ENCODE results near the gene OPCML. TPM values are rescaled to one million over a fixed set of nuclear protein-coding genes. Genes with fewer than 3 reads are reported as not detected.
A peak's percentile ranks its signal among the peaks of the same experiment; 100 is the strongest.

OPCML gene
- total RNA-seq, 1 donor from 2014 or later = 2.7 TPM

GRCh38 chr11:132948252-132948651 is 584.0 kb downstream of the OPCML start:
- Mint-ChIP-seq H3K36me3 (ENCODE audit: low read depth) (no peaks in the 10 kb centered on the region), H3K27me3 (ENCODE audit: low read depth) (peaks cover 3% of the 10 kb centered on the region), H3K9me3 (ENCODE audit: low read depth) (no peaks in the 10 kb centered on the region), H3K4me3 (ENCODE audit: unreplicated experiment) (no peak overlapping the region), H3K27ac (ENCODE audit: unreplicated experiment) (no peak overlapping the region), H3K4me1 (ENCODE audit: low read depth) (peaks cover 8% of the 10 kb centered on the region)
- DNase-seq (ENCODE audit: low spot score) = no peak
- no peak for TF ChIP-seq CTCF (IDR thresholded peaks at IDR 0.05)

- DNase-seq (ENCODE audit: low spot score) = no peak
- TF ChIP-seq CTCF (IDR thresholded peaks at IDR 0.05) = no peak
- Mint-ChIP-seq H3K36me3 (ENCODE audit: low read depth) (no peaks in the 10 kb centered on the region), H3K4me1 (ENCODE audit: low read depth) (peaks cover 14% of the 10 kb centered on the region), H3K27ac (ENCODE audit: unreplicated experiment) (no peak overlapping the region), H3K4me3 (ENCODE audit: unreplicated experiment) (peak overlapping the region; percentile 56), H3K27me3 (ENCODE audit: low read depth) (peaks cover 1% of the 10 kb centered on the region), H3K9me3 (ENCODE audit: low read depth) (no peaks in the 10 kb centered on the region)
These were observed 587.7 kb downstream of the OPCML start for GRCh38 chr11:132944569-132944944.

- H3K27ac Mint-ChIP-seq (ENCODE audit: unreplicated experiment) = no peak overlapping the region
- TF ChIP-seq CTCF (IDR thresholded peaks at IDR 0.05) = peak; percentile 37
- no peaks in the 10 kb centered on the region for H3K27me3 Mint-ChIP-seq (ENCODE audit: low read depth)
- no peaks in the 10 kb centered on the region for H3K36me3 Mint-ChIP-seq (ENCODE audit: low read depth)
- DNase-seq (ENCODE audit: low spot score) = no peak
- H3K4me3 Mint-ChIP-seq (ENCODE audit: unreplicated experiment) = peak overlapping the region; percentile 78
- no peaks in the 10 kb centered on the region for H3K9me3 Mint-ChIP-seq (ENCODE audit: low read depth)
- peaks cover 14% of the 10 kb centered on the region for H3K4me1 Mint-ChIP-seq (ENCODE audit: low read depth)
These were observed 588.4 kb downstream of the OPCML start for GRCh38 chr11:132943706-132944568.

GRCh38 chr11:132943357-132943705 is 589.0 kb downstream of the OPCML start:
- Mint-ChIP-seq H3K27ac (ENCODE audit: unreplicated experiment) (peak overlapping the region; percentile 68), H3K4me1 (ENCODE audit: low read depth) (peaks cover 14% of the 10 kb centered on the region), H3K36me3 (ENCODE audit: low read depth) (no peaks in the 10 kb centered on the region), H3K27me3 (ENCODE audit: low read depth) (no peaks in the 10 kb centered on the region), H3K4me3 (ENCODE audit: unreplicated experiment) (peak overlapping the region; percentile 78), H3K9me3 (ENCODE audit: low read depth) (no peaks in the 10 kb centered on the region)
- no peak for DNase-seq (ENCODE audit: low spot score)
- TF ChIP-seq CTCF (IDR thresholded peaks at IDR 0.05) = no peak

GRCh38 chr11:132942611-132943356 is 589.5 kb downstream of the OPCML start:
- H3K27me3 Mint-ChIP-seq (ENCODE audit: low read depth) = no peaks in the 10 kb centered on the region
- no peak for DNase-seq (ENCODE audit: low spot score)

More at GRCh38 chr11:132942611-132943356, 589.5 kb downstream of the OPCML start:
- TF ChIP-seq CTCF (IDR thresholded peaks at IDR 0.05) = peak; percentile 62
- H3K27ac Mint-ChIP-seq (ENCODE audit: unreplicated experiment) = peak overlapping the region; percentile 68
- no peaks in the 10 kb centered on the region for H3K36me3 Mint-ChIP-seq (ENCODE audit: low read depth)
- H3K9me3 Mint-ChIP-seq (ENCODE audit: low read depth) = no peaks in the 10 kb centered on the region
- H3K4me1 Mint-ChIP-seq (ENCODE audit: low read depth) = peaks cover 14% of the 10 kb centered on the region
- peak overlapping the region; percentile 78 for H3K4me3 Mint-ChIP-seq (ENCODE audit: unreplicated experiment)
